HEK293 (cell line): ENCODE results near the gene CEACAM1.

Experiments used
- CTCF ChIP-seq: fragments of 450-650 bp; formaldehyde crosslinking; IDR thresholded peaks from 2 replicates; pipeline ENCODE4 v1.5.1; 2016; ENCODE audit warnings: missing biosample characterization, missing genetic modification characterization
- KLF16 ChIP-seq: fragments of 450-650 bp; formaldehyde crosslinking; IDR thresholded peaks from 2 replicates; pipeline ENCODE4 v1.5.1; 2017; ENCODE audit warnings: missing biosample characterization, missing genetic modification characterization
- MYNN ChIP-seq: fragments of 450-650 bp; formaldehyde crosslinking; IDR thresholded peaks from 2 replicates; pipeline ENCODE4 v1.5.1; 2016; ENCODE audit warnings: missing biosample characterization, missing genetic modification characterization, borderline replicate concordance
- OSR2 ChIP-seq: fragments of 450-650 bp; formaldehyde crosslinking; IDR thresholded peaks from 2 replicates; pipeline ENCODE4 v1.5.1; 2016; ENCODE audit warnings: missing biosample characterization, missing genetic modification characterization
- ZNF416 ChIP-seq: fragments of 450-650 bp; formaldehyde crosslinking; IDR thresholded peaks from 2 replicates; pipeline ENCODE4 v1.5.1; 2016; ENCODE audit warnings: missing biosample characterization, missing genetic modification characterization
- ZNF488 ChIP-seq: fragments of 450-650 bp; formaldehyde crosslinking; IDR thresholded peaks from 2 replicates; pipeline ENCODE4 v1.5.1; 2016; ENCODE audit warnings: missing biosample characterization, missing genetic modification characterization
- ZNF704 ChIP-seq: fragments of 450-650 bp; formaldehyde crosslinking; IDR thresholded peaks from 2 replicates; pipeline ENCODE4 v1.5.1; 2016; ENCODE audit warnings: missing biosample characterization, missing genetic modification characterization
- ZNF747 ChIP-seq: fragments of 450-650 bp; formaldehyde crosslinking; IDR thresholded peaks from 2 replicates; pipeline ENCODE4 v1.5.1; 2016; ENCODE audit warnings: missing biosample characterization, missing genetic modification characterization

- no peak for TF ChIP-seq KLF16 (tag by site-specific recombination)
- no peak for TF ChIP-seq OSR2 (tag by site-specific recombination)
- TF ChIP-seq CTCF = no peak
- TF ChIP-seq ZNF488 (tag by site-specific recombination) = no peak
- TF ChIP-seq ZNF704 (tag by site-specific recombination) = no peak
- no peak for TF ChIP-seq MYNN (tag by site-specific recombination)
- TF ChIP-seq ZNF416 = no peak
- no peak for TF ChIP-seq ZNF747 (tag by site-specific recombination)
Observed at GRCh38 chr19:42497492-42498168, 30.7 kb downstream of the CEACAM1 start.
